ENCODE data around the gene TMCO5A. TPM values are rescaled to one million over a fixed set of nuclear protein-coding genes. Genes with fewer than 3 reads are reported as not detected.

The TMCO5A gene
- total and polyA plus RNA-seq, 7 experiments from 2014 or later = not detected

GRCh38 chr15:37900326-37901221, 33.9 kb upstream of the TMCO5A start:
- DNase-seq = no peak
- Mint-ChIP-seq H3K9me3 (no peaks in the 10 kb centered on the region), H3K4me3 (no peak overlapping the region), H3K36me3 (no peaks in the 10 kb centered on the region), H3K27ac (no peak overlapping the region), H3K27me3 (peaks cover 0 to 15% (median 12%) of the 10 kb centered on the region in 5 donors), H3K4me1 (no peaks in the 10 kb centered on the region)
- H3K27me3 ChIP-seq (ENCODE audit: control insufficient read depth in 2 of 2, insufficient read depth in 2 of 2, low read length in 2 of 2) = no peaks in the 10 kb centered on the region
- no peaks in the 10 kb centered on the region for H3K9me3 ChIP-seq (ENCODE audit: control insufficient read depth in 2 of 3, low read length in 3 of 3)
- no peak for ATAC-seq
- H3K36me3 ChIP-seq (ENCODE audit: control insufficient read depth in 2 of 3, insufficient read depth in 3 of 3, low read length in 3 of 3) = no peaks in the 10 kb centered on the region
- POLR2A ChIA-PET = no interaction called here
- H3K4me1 ChIP-seq (ENCODE audit: control insufficient read depth in 2 of 2, insufficient read depth in 2 of 2, low read length in 2 of 2) = no peaks in the 10 kb centered on the region
- H3K4me3 ChIP-seq (ENCODE audit: low read length) = no peak overlapping the region
- CTCF ChIA-PET = no interaction called here
- no peak overlapping the region for H3K27ac ChIP-seq (ENCODE audit: low read depth, low read length)
- intact Hi-C loops (cut with micrococcal nuclease) = no loop called here

- no peaks in the 10 kb centered on the region for H3K4me1 ChIP-seq (ENCODE audit: control insufficient read depth in 2 of 2, insufficient read depth in 2 of 2, low read length in 2 of 2)
- ChIA-PET CTCF (no interaction called here), POLR2A (no interaction called here)
- H3K27ac ChIP-seq (ENCODE audit: low read depth, low read length) = no peak overlapping the region
- H3K9me3 ChIP-seq (ENCODE audit: control insufficient read depth in 2 of 3, low read length in 3 of 3) = no peaks in the 10 kb centered on the region
- H3K4me3 ChIP-seq (ENCODE audit: low read length) = no peak overlapping the region
- DNase-seq (no peak), ATAC-seq (no peak)
- H3K27ac Mint-ChIP-seq = no peak overlapping the region
- no peaks in the 10 kb centered on the region for H3K36me3 ChIP-seq (ENCODE audit: control insufficient read depth in 2 of 3, insufficient read depth in 3 of 3, low read length in 3 of 3)
- H3K9me3 Mint-ChIP-seq = no peaks in the 10 kb centered on the region
- H3K4me3 Mint-ChIP-seq = no peak overlapping the region
- intact Hi-C loops (cut with micrococcal nuclease) = no loop called here
- H3K36me3 Mint-ChIP-seq = no peaks in the 10 kb centered on the region
- H3K27me3 Mint-ChIP-seq = peaks cover 0 to 13% (median 5%) of the 10 kb centered on the region in 5 donors
- no peaks in the 10 kb centered on the region for H3K27me3 ChIP-seq (ENCODE audit: control insufficient read depth in 2 of 2, insufficient read depth in 2 of 2, low read length in 2 of 2)
- no peaks in the 10 kb centered on the region for H3K4me1 Mint-ChIP-seq
Observed at GRCh38 chr15:37902126-37902525, 32.3 kb upstream of the TMCO5A start.

GRCh38 chr15:37903919-37904625, 30.4 kb upstream of the TMCO5A start:
- no peak overlapping the region for H3K4me3 ChIP-seq (ENCODE audit: low read length)
- Mint-ChIP-seq H3K27me3 (peaks cover 0 to 10% (median 5%) of the 10 kb centered on the region in 5 donors), H3K36me3 (no peaks in the 10 kb centered on the region), H3K9me3 (no peaks in the 10 kb centered on the region), H3K27ac (no peak overlapping the region), H3K4me1 (no peaks in the 10 kb centered on the region), H3K4me3 (no peak overlapping the region)
- DNase-seq = no peak
- no peaks in the 10 kb centered on the region for H3K36me3 ChIP-seq (ENCODE audit: control insufficient read depth in 2 of 3, insufficient read depth in 3 of 3, low read length in 3 of 3)
- no peak overlapping the region for H3K27ac ChIP-seq (ENCODE audit: low read depth, low read length)
- H3K27me3 ChIP-seq (ENCODE audit: control insufficient read depth in 2 of 2, insufficient read depth in 2 of 2, low read length in 2 of 2) = no peaks in the 10 kb centered on the region
- no peak for ATAC-seq
- no peaks in the 10 kb centered on the region for H3K4me1 ChIP-seq (ENCODE audit: control insufficient read depth in 2 of 2, insufficient read depth in 2 of 2, low read length in 2 of 2)
- POLR2A ChIA-PET = no interaction called here
- CTCF ChIA-PET = no interaction called here
- intact Hi-C loops (cut with micrococcal nuclease) = no loop called here
- H3K9me3 ChIP-seq (ENCODE audit: control insufficient read depth in 2 of 3, low read length in 3 of 3) = no peaks in the 10 kb centered on the region

- no peak for ATAC-seq
- POLR2A ChIA-PET = no interaction called here
- CTCF ChIA-PET = no interaction called here
Observed at GRCh38 chr15:37907136-37907535, 27.3 kb upstream of the TMCO5A start.

GRCh38 chr15:37921527-37922385, 12.7 kb upstream of the TMCO5A start:
- intact Hi-C loops (cut with micrococcal nuclease) = no loop called here
- Mint-ChIP-seq H3K36me3 (peaks cover 0 to 6% (median 0%) of the 10 kb centered on the region in 5 donors), H3K4me3 (no peak overlapping the region), H3K27ac (no peak overlapping the region), H3K9me3 (peaks cover 0 to 13% (median 7%) of the 10 kb centered on the region in 11 donors), H3K4me1 (no peaks in the 10 kb centered on the region), H3K27me3 (peaks cover 0 to 30% (median 11%) of the 10 kb centered on the region in 5 donors)
- no peaks in the 10 kb centered on the region for H3K4me1 ChIP-seq (ENCODE audit: control insufficient read depth in 2 of 2, insufficient read depth in 2 of 2, low read length in 2 of 2)
- ChIA-PET POLR2A (no interaction called here), CTCF (no interaction called here)
- DNase-seq (no peak), ATAC-seq (no peak)
- H3K27me3 ChIP-seq (ENCODE audit: control insufficient read depth in 2 of 2, insufficient read depth in 2 of 2, low read length in 2 of 2) = peaks cover 0 to 5% of the 10 kb centered on the region in 2 donors
- H3K4me3 ChIP-seq (ENCODE audit: low read length) = no peak overlapping the region
- no peak overlapping the region for H3K27ac ChIP-seq (ENCODE audit: low read depth, low read length)
- no peaks in the 10 kb centered on the region for H3K36me3 ChIP-seq (ENCODE audit: control insufficient read depth in 2 of 3, insufficient read depth in 3 of 3, low read length in 3 of 3)
- H3K9me3 ChIP-seq (ENCODE audit: control insufficient read depth in 2 of 3, low read length in 3 of 3) = peaks cover 0 to 8% (median 0%) of the 10 kb centered on the region in 3 experiments

More at GRCh38 chr15:37907136-37907535, 27.3 kb upstream of the TMCO5A start:
- Mint-ChIP-seq H3K27ac (no peak overlapping the region), H3K4me3 (no peak overlapping the region), H3K27me3 (peaks cover 0 to 13% (median 9%) of the 10 kb centered on the region in 5 donors), H3K9me3 (no peaks in the 10 kb centered on the region), H3K36me3 (no peaks in the 10 kb centered on the region), H3K4me1 (no peaks in the 10 kb centered on the region)
- intact Hi-C loops (cut with micrococcal nuclease) = no loop called here
- Histone ChIP-seq H3K4me1 (ENCODE audit: control insufficient read depth in 2 of 2, insufficient read depth in 2 of 2, low read length in 2 of 2) (no peaks in the 10 kb centered on the region), H3K27me3 (ENCODE audit: control insufficient read depth in 2 of 2, insufficient read depth in 2 of 2, low read length in 2 of 2) (no peaks in the 10 kb centered on the region), H3K9me3 (ENCODE audit: control insufficient read depth in 2 of 3, low read length in 3 of 3) (no peaks in the 10 kb centered on the region), H3K36me3 (ENCODE audit: control insufficient read depth in 2 of 3, insufficient read depth in 3 of 3, low read length in 3 of 3) (no peaks in the 10 kb centered on the region), H3K4me3 (ENCODE audit: low read length) (no peak overlapping the region), H3K27ac (ENCODE audit: low read depth, low read length) (no peak overlapping the region)
- DNase-seq = no peak

- DNase-seq (no peak), ATAC-seq (no peak)
- H3K36me3 Mint-ChIP-seq = peaks cover 0 to 6% (median 0%) of the 10 kb centered on the region in 5 donors
- Histone ChIP-seq H3K27me3 (ENCODE audit: control insufficient read depth in 2 of 2, insufficient read depth in 2 of 2, low read length in 2 of 2) (peaks cover 0 to 5% of the 10 kb centered on the region in 2 donors), H3K4me1 (ENCODE audit: control insufficient read depth in 2 of 2, insufficient read depth in 2 of 2, low read length in 2 of 2) (no peaks in the 10 kb centered on the region), H3K4me3 (ENCODE audit: low read length) (no peak overlapping the region), H3K36me3 (ENCODE audit: control insufficient read depth in 2 of 3, insufficient read depth in 3 of 3, low read length in 3 of 3) (no peaks in the 10 kb centered on the region), H3K9me3 (ENCODE audit: control insufficient read depth in 2 of 3, low read length in 3 of 3) (peaks cover 0 to 8% (median 0%) of the 10 kb centered on the region in 3 experiments), H3K27ac (ENCODE audit: low read depth, low read length) (no peak overlapping the region)
- H3K4me3 Mint-ChIP-seq = no peak overlapping the region
- H3K27me3 Mint-ChIP-seq = peaks cover 0 to 22% (median 8%) of the 10 kb centered on the region in 5 donors
- ChIA-PET CTCF (no interaction called here), POLR2A (no interaction called here)
- H3K9me3 Mint-ChIP-seq = peaks cover 0 to 14% (median 6%) of the 10 kb centered on the region in 11 donors
- no peaks in the 10 kb centered on the region for H3K4me1 Mint-ChIP-seq
- intact Hi-C loops (cut with micrococcal nuclease) = no loop called here
- no peak overlapping the region for H3K27ac Mint-ChIP-seq
Observed at GRCh38 chr15:37926136-37926535, 8.3 kb upstream of the TMCO5A start.

All from naive thymus-derived CD4-positive, alpha-beta T cell (primary cell).